Measurements from ENCODE around the gene PYCARD. TPM values are rescaled to one million over a fixed set of nuclear protein-coding genes. Genes with fewer than 3 reads are reported as not detected.

Gene PYCARD
- total and polyA plus RNA-seq, 2 donors from 2014 or later: 14.8 to 26.5 TPM

DNA sequence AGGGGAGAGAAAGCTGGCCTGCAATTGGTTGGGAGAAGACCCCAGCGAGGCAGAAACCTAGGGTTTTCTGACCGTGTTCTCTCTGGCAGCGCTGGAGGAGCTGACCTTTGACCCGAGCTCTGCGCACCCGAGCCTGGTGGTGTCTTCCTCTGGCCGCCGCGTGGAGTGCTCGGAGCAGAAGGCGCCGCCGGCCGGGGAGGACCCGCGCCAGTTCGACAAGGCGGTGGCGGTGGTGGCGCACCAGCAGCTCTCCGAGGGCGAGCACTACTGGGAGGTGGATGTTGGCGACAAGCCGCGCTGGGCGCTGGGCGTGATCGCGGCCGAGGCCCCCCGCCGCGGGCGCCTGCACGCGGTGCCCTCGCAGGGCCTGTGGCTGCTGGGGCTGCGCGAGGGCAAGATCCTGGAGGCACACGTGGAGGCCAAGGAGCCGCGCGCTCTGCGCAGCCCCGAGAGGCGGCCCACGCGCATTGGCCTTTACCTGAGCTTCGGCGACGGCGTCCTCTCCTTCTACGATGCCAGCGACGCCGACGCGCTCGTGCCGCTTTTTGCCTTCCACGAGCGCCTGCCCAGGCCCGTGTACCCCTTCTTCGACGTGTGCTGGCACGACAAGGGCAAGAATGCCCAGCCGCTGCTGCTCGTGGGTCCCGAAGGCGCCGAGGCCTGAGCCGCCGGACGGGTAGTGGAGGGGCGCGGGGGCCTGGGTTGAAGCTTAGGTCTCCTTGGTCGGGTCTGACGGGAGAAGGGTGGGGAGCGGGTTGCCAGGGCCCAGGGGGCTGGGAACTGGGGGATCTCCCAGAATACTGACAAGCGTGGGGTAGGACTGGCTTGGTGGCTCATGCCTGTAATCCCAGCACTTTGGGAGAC lies 21.8 kb upstream of the PYCARD start:
- intact Hi-C loops (cut with DNase I): no loop called here
- no peak for DNase-seq
- peaks cover 0 to under 1% (median 0%) of the 10 kb centered on the region in 3 donors for H3K4me1 ChIP-seq (ENCODE audit: control insufficient read depth in 2 of 3, insufficient read depth in 2 of 3, low read depth in 1 of 3, low read length in 3 of 3)
- no peak overlapping the region for H3K4me3 ChIP-seq (ENCODE audit: low read length in 3 of 3)
- no peak for FAIRE-seq
- H3K36me3 ChIP-seq (ENCODE audit: control insufficient read depth in 2 of 3, insufficient read depth in 3 of 3, low read length in 3 of 3): no peaks in the 10 kb centered on the region
- H3K9me3 ChIP-seq (ENCODE audit: control insufficient read depth in 2 of 3, insufficient read depth in 1 of 3, low read length in 3 of 3): no peaks in the 10 kb centered on the region
- no peaks in the 10 kb centered on the region for H3K27me3 ChIP-seq (ENCODE audit: control insufficient read depth, insufficient read depth, low read length)
- TF ChIP-seq, protein P1, sequence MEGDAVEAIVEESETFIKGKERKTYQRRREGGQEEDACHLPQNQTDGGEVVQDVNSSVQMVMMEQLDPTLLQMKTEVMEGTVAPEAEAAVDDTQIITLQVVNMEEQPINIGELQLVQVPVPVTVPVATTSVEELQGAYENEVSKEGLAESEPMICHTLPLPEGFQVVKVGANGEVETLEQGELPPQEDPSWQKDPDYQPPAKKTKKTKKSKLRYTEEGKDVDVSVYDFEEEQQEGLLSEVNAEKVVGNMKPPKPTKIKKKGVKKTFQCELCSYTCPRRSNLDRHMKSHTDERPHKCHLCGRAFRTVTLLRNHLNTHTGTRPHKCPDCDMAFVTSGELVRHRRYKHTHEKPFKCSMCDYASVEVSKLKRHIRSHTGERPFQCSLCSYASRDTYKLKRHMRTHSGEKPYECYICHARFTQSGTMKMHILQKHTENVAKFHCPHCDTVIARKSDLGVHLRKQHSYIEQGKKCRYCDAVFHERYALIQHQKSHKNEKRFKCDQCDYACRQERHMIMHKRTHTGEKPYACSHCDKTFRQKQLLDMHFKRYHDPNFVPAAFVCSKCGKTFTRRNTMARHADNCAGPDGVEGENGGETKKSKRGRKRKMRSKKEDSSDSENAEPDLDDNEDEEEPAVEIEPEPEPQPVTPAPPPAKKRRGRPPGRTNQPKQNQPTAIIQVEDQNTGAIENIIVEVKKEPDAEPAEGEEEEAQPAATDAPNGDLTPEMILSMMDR (IDR thresholded peaks at IDR 0.05; ENCODE audit: borderline replicate concordance, extremely low read depth, insufficient read depth): no peak
- H3K9ac ChIP-seq (ENCODE audit: low read length in 3 of 3): no peak overlapping the region
- no peak overlapping the region for H3K27ac ChIP-seq (ENCODE audit: low read depth in 2 of 2, low read length in 2 of 2)

DNA sequence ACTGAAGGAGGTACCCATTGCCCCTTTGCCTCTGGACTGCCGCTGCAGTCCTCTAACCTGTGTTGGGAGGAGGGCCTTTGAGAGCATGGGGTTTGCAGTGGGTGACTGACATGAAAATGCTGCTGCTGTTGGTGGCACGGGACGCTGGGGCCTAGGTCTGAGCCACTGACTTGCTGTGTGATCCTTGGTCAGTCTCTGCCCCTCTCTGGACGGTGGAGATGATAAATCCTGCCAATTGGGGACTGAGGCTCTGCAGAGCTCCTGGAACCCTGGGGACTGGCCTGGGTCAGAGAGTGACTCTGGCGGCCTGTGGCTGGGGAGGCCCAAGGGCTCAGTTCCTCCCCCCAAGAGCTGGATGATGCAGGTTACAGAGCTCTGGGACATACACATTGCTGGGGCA lies 20.5 kb upstream of the PYCARD start:
- Histone ChIP-seq H3K9me3 (ENCODE audit: control insufficient read depth in 2 of 3, insufficient read depth in 1 of 3, low read length in 3 of 3) (no peaks in the 10 kb centered on the region), H3K36me3 (ENCODE audit: control insufficient read depth in 2 of 3, insufficient read depth in 3 of 3, low read length in 3 of 3) (no peaks in the 10 kb centered on the region), H3K27me3 (ENCODE audit: control insufficient read depth, insufficient read depth, low read length) (peaks cover 5% of the 10 kb centered on the region), H3K27ac (ENCODE audit: low read depth in 2 of 2, low read length in 2 of 2) (no peak overlapping the region), H3K4me3 (ENCODE audit: low read length in 3 of 3) (no peak overlapping the region), H3K4me1 (ENCODE audit: control insufficient read depth in 2 of 3, insufficient read depth in 2 of 3, low read depth in 1 of 3, low read length in 3 of 3) (no peaks in the 10 kb centered on the region), H3K9ac (ENCODE audit: low read length in 3 of 3) (no peak overlapping the region)
- no peak for FAIRE-seq
- TF ChIP-seq, protein P1 (IDR thresholded peaks at IDR 0.05; ENCODE audit: borderline replicate concordance, extremely low read depth, insufficient read depth): no peak
- DNase-seq: no peak
- intact Hi-C loops (cut with DNase I): no loop called here

DNA sequence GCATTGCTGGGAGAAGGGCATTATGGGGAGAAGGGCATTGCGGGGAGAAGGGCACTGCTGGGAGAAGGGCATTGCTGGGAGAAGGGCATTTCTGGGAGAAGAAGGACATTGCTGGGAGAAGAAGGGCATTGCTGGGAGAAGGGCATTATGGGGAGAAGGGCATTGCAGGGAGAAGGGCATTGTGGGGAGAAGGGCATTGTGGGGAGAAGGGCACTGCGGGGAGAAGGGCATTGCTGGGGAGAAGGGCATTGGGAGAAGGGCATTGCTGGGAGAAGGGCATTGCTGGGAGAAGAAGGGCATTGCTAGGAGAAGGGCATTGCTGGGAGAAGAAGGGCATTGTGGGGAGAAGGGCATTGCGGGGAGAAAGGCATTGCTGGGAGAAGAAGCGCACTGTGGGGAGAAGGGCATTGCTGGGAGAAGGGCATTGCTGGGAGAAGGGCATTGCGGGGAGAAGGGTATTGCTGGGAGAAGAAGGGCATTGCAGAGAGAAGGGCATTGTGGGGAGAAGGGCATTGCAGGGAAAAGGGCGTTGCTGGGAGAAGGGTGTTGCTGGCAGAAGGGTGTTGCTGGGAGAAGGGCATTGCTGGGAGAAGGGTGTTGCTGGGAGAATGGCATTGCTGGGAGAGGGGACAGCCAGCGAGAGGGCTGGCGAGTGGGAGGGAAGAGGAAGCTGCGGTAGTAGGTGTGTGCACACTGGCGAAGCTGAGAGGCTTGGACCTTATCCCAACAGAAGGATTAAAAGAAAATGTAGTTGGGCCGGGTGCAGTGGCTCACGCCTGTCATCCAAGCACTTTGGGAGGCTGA lies 19.0 kb upstream of the PYCARD start:
- intact Hi-C loops (cut with DNase I): no loop called here
- FAIRE-seq (no peak), DNase-seq (no peak)
- no peaks in the 10 kb centered on the region for H3K36me3 ChIP-seq (ENCODE audit: control insufficient read depth in 2 of 3, insufficient read depth in 3 of 3, low read length in 3 of 3)
- H3K27me3 ChIP-seq (ENCODE audit: control insufficient read depth, insufficient read depth, low read length): peaks cover 16% of the 10 kb centered on the region
- H3K4me3 ChIP-seq (ENCODE audit: low read length in 3 of 3): no peak overlapping the region
- no peaks in the 10 kb centered on the region for H3K9me3 ChIP-seq (ENCODE audit: control insufficient read depth in 2 of 3, insufficient read depth in 1 of 3, low read length in 3 of 3)
- TF ChIP-seq, protein P1 (IDR thresholded peaks at IDR 0.05; ENCODE audit: borderline replicate concordance, extremely low read depth, insufficient read depth): no peak
- no peak overlapping the region for H3K9ac ChIP-seq (ENCODE audit: low read length in 3 of 3)
- H3K27ac ChIP-seq (ENCODE audit: low read depth in 2 of 2, low read length in 2 of 2): no peak overlapping the region
- H3K4me1 ChIP-seq (ENCODE audit: control insufficient read depth in 2 of 3, insufficient read depth in 2 of 3, low read depth in 1 of 3, low read length in 3 of 3): peaks cover 0 to 6% (median 0%) of the 10 kb centered on the region in 3 donors

Measured in kidney (tissue), 14 donors.